Measurements from ENCODE around the gene MMD. TPM values are rescaled to one million over a fixed set of nuclear protein-coding genes. Genes with fewer than 3 reads are reported as not detected.

Gene MMD
- total RNA-seq, 3 donors from 2014 or later (not counting 1 experiment from before 2014, with no cell fraction given): 18.7 to 33.5 (median 27.9) TPM

DNA sequence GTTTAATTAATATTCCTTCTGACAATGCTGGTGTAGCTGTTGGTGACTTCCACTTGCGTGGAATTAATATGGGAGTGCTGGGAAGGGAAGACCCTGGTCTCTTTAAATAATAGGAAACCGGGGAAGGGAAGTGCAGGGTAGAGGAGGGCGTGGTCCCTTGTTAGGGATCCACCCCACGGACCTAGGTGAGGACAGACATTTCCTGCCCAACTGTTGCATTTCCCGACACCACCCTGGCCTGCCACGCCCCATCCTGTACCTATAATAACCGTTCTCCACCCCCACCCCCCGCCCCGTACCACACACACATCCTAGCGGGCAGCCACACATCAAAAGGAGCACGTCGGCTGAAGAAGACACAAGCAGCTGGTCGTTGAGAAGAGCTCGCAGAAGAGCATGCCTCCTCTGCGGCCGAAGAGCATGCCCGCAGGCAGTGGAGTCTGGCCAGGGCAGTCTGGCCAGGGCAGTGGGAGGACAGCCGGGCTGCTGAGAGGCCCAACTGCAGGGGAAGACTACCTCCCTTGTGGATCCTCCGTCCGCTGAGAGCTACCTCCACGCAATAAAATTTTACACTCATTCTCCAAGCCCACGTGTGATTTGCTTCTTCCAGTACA is 36.8 kb upstream of the MMD start:
- H3K27ac ChIP-seq (ENCODE audit: low read length): no peak overlapping the region
- WGBS (ENCODE audit: insufficient coverage): 78% methylated on average over 18 of the region's 22 CpGs
- Mint-ChIP-seq H3K9me3 (no peaks in the 10 kb centered on the region), H3K27ac (no peak overlapping the region), H3K4me3 (no peak overlapping the region), H3K27me3 (ENCODE audit: low read depth in 2 of 2) (peaks cover 3 to 7% of the 10 kb centered on the region in 2 donors), H3K4me1 (peaks cover 0 to 2% of the 10 kb centered on the region in 2 donors), H3K36me3 (no peaks in the 10 kb centered on the region)
- intact Hi-C loops (cut with micrococcal nuclease): no loop called here
- H3K27me3 ChIP-seq (ENCODE audit: control insufficient read depth, insufficient read depth, low read length): no peaks in the 10 kb centered on the region
- no peak overlapping the region for H3K4me3 ChIP-seq (ENCODE audit: low read length)
- TF ChIP-seq, protein P1, sequence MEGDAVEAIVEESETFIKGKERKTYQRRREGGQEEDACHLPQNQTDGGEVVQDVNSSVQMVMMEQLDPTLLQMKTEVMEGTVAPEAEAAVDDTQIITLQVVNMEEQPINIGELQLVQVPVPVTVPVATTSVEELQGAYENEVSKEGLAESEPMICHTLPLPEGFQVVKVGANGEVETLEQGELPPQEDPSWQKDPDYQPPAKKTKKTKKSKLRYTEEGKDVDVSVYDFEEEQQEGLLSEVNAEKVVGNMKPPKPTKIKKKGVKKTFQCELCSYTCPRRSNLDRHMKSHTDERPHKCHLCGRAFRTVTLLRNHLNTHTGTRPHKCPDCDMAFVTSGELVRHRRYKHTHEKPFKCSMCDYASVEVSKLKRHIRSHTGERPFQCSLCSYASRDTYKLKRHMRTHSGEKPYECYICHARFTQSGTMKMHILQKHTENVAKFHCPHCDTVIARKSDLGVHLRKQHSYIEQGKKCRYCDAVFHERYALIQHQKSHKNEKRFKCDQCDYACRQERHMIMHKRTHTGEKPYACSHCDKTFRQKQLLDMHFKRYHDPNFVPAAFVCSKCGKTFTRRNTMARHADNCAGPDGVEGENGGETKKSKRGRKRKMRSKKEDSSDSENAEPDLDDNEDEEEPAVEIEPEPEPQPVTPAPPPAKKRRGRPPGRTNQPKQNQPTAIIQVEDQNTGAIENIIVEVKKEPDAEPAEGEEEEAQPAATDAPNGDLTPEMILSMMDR (IDR thresholded peaks at IDR 0.05): no peak
- H3K4me1 ChIP-seq (ENCODE audit: control insufficient read depth, insufficient read depth, low read length): no peaks in the 10 kb centered on the region
- H3K36me3 ChIP-seq (ENCODE audit: control insufficient read depth, insufficient read depth, low read length): no peaks in the 10 kb centered on the region
- ATAC-seq: no peak
- no peak for DNase-seq
- no peaks in the 10 kb centered on the region for H3K9me3 ChIP-seq (ENCODE audit: control insufficient read depth, insufficient read depth, low read length)

DNA sequence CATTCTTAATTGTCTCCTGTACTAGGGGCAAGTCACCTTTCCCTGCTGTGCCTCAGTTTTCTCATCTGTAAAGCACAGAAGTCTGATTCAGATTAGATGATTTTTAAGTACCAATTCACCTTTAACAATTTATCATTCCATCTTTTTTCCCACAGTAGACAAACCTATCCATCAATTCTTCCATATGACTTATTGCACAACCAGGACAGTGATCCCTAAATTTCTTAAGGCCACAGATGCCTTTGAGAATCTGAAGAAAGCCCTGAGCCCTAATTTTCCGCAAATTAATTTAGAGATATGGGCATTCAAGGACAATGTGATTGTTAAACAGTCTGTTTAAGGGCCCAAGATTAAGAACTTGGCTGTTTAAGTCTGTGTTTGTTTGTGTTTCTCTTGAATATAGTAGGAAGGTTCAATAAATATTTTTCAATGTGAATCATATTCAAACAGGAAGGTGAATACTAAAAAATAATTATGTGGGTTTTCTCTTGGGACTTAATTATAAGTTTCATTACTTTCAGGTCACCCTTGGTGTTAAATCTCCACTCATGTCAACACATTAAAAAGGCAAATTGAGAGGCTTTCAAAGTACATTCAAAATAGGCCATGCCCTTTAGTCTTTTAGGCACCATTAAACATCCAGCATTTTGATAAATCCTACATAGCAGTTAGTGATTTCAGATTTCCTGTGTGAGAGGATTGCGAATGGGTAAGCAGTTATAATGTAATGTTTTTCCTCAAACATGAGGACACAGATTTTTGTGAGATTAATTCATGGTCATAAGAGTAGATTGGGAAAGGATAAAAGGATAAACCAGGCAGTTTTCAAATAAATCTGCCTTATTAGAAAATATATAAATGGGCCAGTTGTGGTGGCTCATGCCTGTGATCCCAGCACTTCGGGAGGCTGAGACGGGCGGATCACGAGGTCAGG is 34.9 kb upstream of the MMD start:
- TF ChIP-seq, protein P1 (IDR thresholded peaks at IDR 0.05): no peak
- H3K36me3 ChIP-seq (ENCODE audit: control insufficient read depth, insufficient read depth, low read length): no peaks in the 10 kb centered on the region
- no peak overlapping the region for H3K4me3 ChIP-seq (ENCODE audit: low read length)
- Mint-ChIP-seq H3K27me3 (ENCODE audit: low read depth in 2 of 2) (peaks cover 3 to 7% of the 10 kb centered on the region in 2 donors), H3K9me3 (no peaks in the 10 kb centered on the region), H3K4me1 (peaks cover 0 to 7% of the 10 kb centered on the region in 2 donors), H3K27ac (no peak overlapping the region), H3K4me3 (no peak overlapping the region), H3K36me3 (no peaks in the 10 kb centered on the region)
- DNase-seq: no peak
- intact Hi-C loops (cut with micrococcal nuclease): no loop called here
- no peaks in the 10 kb centered on the region for H3K27me3 ChIP-seq (ENCODE audit: control insufficient read depth, insufficient read depth, low read length)
- no peak for ATAC-seq
- no peaks in the 10 kb centered on the region for H3K4me1 ChIP-seq (ENCODE audit: control insufficient read depth, insufficient read depth, low read length)
- WGBS (ENCODE audit: insufficient coverage): 95% methylated on average over 6 of the region's 6 CpGs
- no peak overlapping the region for H3K27ac ChIP-seq (ENCODE audit: low read length)
- no peaks in the 10 kb centered on the region for H3K9me3 ChIP-seq (ENCODE audit: control insufficient read depth, insufficient read depth, low read length)

- Histone ChIP-seq H3K4me1 (ENCODE audit: control insufficient read depth, insufficient read depth, low read length) (no peaks in the 10 kb centered on the region), H3K36me3 (ENCODE audit: control insufficient read depth, insufficient read depth, low read length) (no peaks in the 10 kb centered on the region), H3K4me3 (ENCODE audit: low read length) (no peak overlapping the region), H3K9me3 (ENCODE audit: control insufficient read depth, insufficient read depth, low read length) (no peaks in the 10 kb centered on the region), H3K27ac (ENCODE audit: low read length) (no peak overlapping the region), H3K27me3 (ENCODE audit: control insufficient read depth, insufficient read depth, low read length) (no peaks in the 10 kb centered on the region)
- Mint-ChIP-seq H3K27me3 (ENCODE audit: low read depth in 2 of 2) (peaks cover 7 to 8% of the 10 kb centered on the region in 2 donors), H3K36me3 (no peaks in the 10 kb centered on the region), H3K4me3 (no peak overlapping the region), H3K4me1 (peaks cover 0 to 7% of the 10 kb centered on the region in 2 donors), H3K9me3 (no peaks in the 10 kb centered on the region), H3K27ac (no peak overlapping the region)
- ATAC-seq: no peak
- DNase-seq: no peak
- TF ChIP-seq, protein P1 (IDR thresholded peaks at IDR 0.05): no peak
- 91% methylated on average over 4 of the region's 4 CpGs for WGBS (ENCODE audit: insufficient coverage)
- intact Hi-C loops (cut with micrococcal nuclease): no loop called here
Measured at GRCh38 chr17:55454906-55455474, 33.4 kb upstream of the MMD start.

All from natural killer cell (primary cell).